Keratinocyte (primary cell): ENCODE results near the gene SLIT3. TPM values are rescaled to one million over a fixed set of nuclear protein-coding genes. Genes with fewer than 3 reads are reported as not detected.

Experiments used
- DNase-seq: peaks from one replicate; pipeline ENCODE4 v3.0.0-alpha.2; 2011; ENCODE audit warnings: low read depth, missing footprints, low spot score
- FAIRE-seq: peaks from 2 replicates; lab custom pipeline; 2011; peaks lifted over from hg19 to GRCh38; lab: Jason Lieb, UNC
- H2AFZ ChIP-seq: 2 replicates; pipeline ENCODE4 v1.6.0; 2012; ENCODE audit warnings: low read length, control low read depth, inconsistent platforms; ENCODE audit not compliant: control insufficient read depth
- H3K27ac ChIP-seq: 2 replicates; pipeline ENCODE4 v1.5.1; 2011; ENCODE audit warnings: low read length; ENCODE audit not compliant: control insufficient read depth, insufficient read depth
- H3K27me3 ChIP-seq: 3 replicates; pipeline ENCODE4 v1.6.0; 2011; ENCODE audit warnings: low read length; ENCODE audit not compliant: control insufficient read depth, insufficient read depth; ENCODE audit errors: extremely low read depth
- H3K36me3 ChIP-seq, 2 experiments: 2 replicates in 1 of 2; 3 replicates in 1 of 2; pipeline ENCODE4 v1.5.1; 2011; ENCODE audit warnings: low read length in 2 of 2, mild to moderate bottlenecking in 1 of 2; ENCODE audit not compliant: control insufficient read depth in 2 of 2, insufficient read depth in 2 of 2; ENCODE audit errors: extremely low read depth in 1 of 2
- H3K4me1 ChIP-seq: 3 replicates; pipeline ENCODE4 v1.5.1; 2011; ENCODE audit warnings: low read length; ENCODE audit not compliant: control insufficient read depth, insufficient read depth; ENCODE audit errors: extremely low read depth
- H3K4me2 ChIP-seq: 3 replicates; pipeline ENCODE4 v1.6.0; 2011; ENCODE audit warnings: low read depth, low read length; ENCODE audit not compliant: control insufficient read depth, insufficient read depth; ENCODE audit errors: extremely low read depth
- H3K4me3 ChIP-seq, 3 experiments: fragments of 200-600 bp in 1 of 3; sonication (generic) in 1 of 3; 2 replicates in 2 of 3; 3 replicates in 1 of 3; pipeline ENCODE4 v1.5.1; 2011 to 2016; ENCODE audit warnings: low read length in 3 of 3, mild to moderate bottlenecking in 3 of 3, control low read depth in 2 of 3, inconsistent platforms in 1 of 3, low read depth in 1 of 3, mixed read lengths in 1 of 3, mixed run types in 1 of 3, moderate library complexity in 1 of 3; ENCODE audit not compliant: control insufficient read depth in 2 of 3, insufficient read depth in 2 of 3; ENCODE audit errors: extremely low read depth in 1 of 3
- H3K79me2 ChIP-seq: 2 replicates; pipeline ENCODE4 v1.6.0; 2012; ENCODE audit warnings: low read length; ENCODE audit not compliant: control insufficient read depth, insufficient read depth
- H3K9ac ChIP-seq: 3 replicates; pipeline ENCODE4 v1.6.0; 2011; ENCODE audit warnings: low read length; ENCODE audit not compliant: control insufficient read depth, insufficient read depth; ENCODE audit errors: extremely low read depth
- H3K9me1 ChIP-seq: 3 replicates; pipeline ENCODE4 v1.6.0; 2011; ENCODE audit warnings: low read length; ENCODE audit not compliant: control insufficient read depth, insufficient read depth; ENCODE audit errors: extremely low read depth
- H3K9me3 ChIP-seq: 2 replicates; pipeline ENCODE4 v1.5.1; 2012; ENCODE audit warnings: low read depth, low read length; ENCODE audit not compliant: control insufficient read depth
- H4K20me1 ChIP-seq: 3 replicates; pipeline ENCODE4 v1.6.0; 2011; ENCODE audit warnings: low read length; ENCODE audit not compliant: control insufficient read depth, insufficient read depth; ENCODE audit errors: extremely low read depth
- CTCF ChIP-seq, 3 experiments: IDR thresholded peaks in 1 of 3; conservative IDR thresholded peaks in 1 of 3; optimal IDR thresholded peaks in 1 of 3; 2 replicates in 2 of 3; 3 replicates in 1 of 3; pipeline versions ENCODE3 to v1.5.1; 2011; ENCODE audit warnings: low read length in 3 of 3, mild to moderate bottlenecking in 3 of 3, moderate library complexity in 2 of 3, control low read depth in 1 of 3, inconsistent platforms in 1 of 3; ENCODE audit not compliant: insufficient read depth in 2 of 3; ENCODE audit errors: extremely low read depth in 1 of 3
- EZH2 ChIP-seq: IDR thresholded peaks from one replicate; pipeline ENCODE4 v1.6.1; 2012; ENCODE audit warnings: inconsistent platforms, mild to moderate bottlenecking, low read length, moderate library complexity
- dilution Hi-C: fragments of 300-500 bp; cut with MboI; formaldehyde crosslinking; loops from one replicate; pipeline ENCODE4 v1.7.0; 2020; ENCODE audit warnings: low sequenced_read_pairs; ENCODE audit not compliant: extremely low pct_ligation_motif_present
- polyA plus RNA-seq, 5 experiments: library from polyadenylated mRNA; depleted of rRNA in 3 of 5; stranded (reverse) in 3 of 5; stranded (forward) in 1 of 5; unstranded in 1 of 5; fragments of >200 nt; gene quantifications; 1 replicate in 1 of 5; 2 replicates in 3 of 5; 3 replicates in 1 of 5; pipeline versions ENCODE4 v1.2.1 to v1.2.3, GENCODE V29; 2011 to 2012; ENCODE audit warnings: missing spikeins in 2 of 5, low read depth in 1 of 5, low replicate concordance in 1 of 5

The SLIT3 gene
- polyA plus RNA-seq, 1 donor (not counting 4 experiments of a cell fraction or from before 2014, with no cell fraction given): 2.4 TPM

- Histone ChIP-seq H4K20me1 (no peaks in the 10 kb centered on the region), H2AFZ (no peak overlapping the region), H3K4me2 (no peak overlapping the region), H3K36me3 (no peaks in the 10 kb centered on the region), H3K4me1 (no peaks in the 10 kb centered on the region), H3K27me3 (no peaks in the 10 kb centered on the region), H3K9me1 (no peaks in the 10 kb centered on the region), H3K9ac (no peak overlapping the region), H3K9me3 (no peaks in the 10 kb centered on the region), H3K27ac (no peak overlapping the region), H3K79me2 (no peaks in the 10 kb centered on the region), H3K4me3 (no peak overlapping the region)
- TF ChIP-seq EZH2: no peak
- TF ChIP-seq CTCF (optimal IDR thresholded peaks at IDR 0.05 in 1 of 3, IDR thresholded peaks at IDR 0.05 in 1 of 3, conservative IDR thresholded peaks at IDR 0.05 in 1 of 3; ENCODE audit: extremely low read depth in 1 of 3, insufficient read depth in 2 of 3, low read length in 3 of 3): no peak
- dilution Hi-C loops: no loop called here
- no peak for FAIRE-seq
- DNase-seq: no peak
Measured at GRCh38 chr5:168925160-168925559, 375.8 kb downstream of the SLIT3 start.

DNA sequence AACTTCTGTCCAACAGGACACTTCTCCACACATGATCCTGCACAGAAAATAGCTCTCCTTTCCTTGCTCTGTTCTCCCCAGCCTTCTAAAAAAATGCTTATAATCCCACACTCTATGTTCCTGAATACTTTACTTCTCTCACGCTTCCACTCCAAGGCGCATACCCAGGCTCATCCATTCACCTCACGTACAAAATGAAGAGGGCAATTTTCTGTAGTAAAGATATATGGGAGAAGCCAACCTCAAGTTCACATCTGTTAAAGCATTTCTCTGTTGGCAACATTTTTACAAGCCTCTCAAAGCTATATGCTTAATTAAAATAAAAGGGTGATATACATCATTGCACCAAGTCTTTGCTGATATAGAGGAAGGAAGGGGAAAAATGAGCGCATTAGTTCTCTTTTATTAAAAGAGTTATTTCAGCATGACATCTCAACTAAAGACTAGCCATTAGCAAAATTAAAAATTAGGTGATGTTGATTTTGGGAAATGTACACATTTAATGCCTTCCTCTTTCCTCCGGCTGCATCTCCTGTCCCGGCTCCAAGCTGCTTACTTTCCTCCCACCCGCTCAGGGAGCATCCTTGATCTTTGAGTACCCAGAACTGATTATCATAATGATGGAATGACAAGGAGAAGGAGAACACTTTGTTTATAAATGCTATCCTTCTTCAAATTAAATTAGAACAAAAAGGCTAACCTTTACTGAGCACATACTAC lies 379.6 kb downstream of the SLIT3 start:
- Histone ChIP-seq H3K9me1 (no peaks in the 10 kb centered on the region), H3K9me3 (no peaks in the 10 kb centered on the region), H3K4me2 (no peak overlapping the region), H3K9ac (no peak overlapping the region), H2AFZ (no peak overlapping the region), H3K79me2 (no peaks in the 10 kb centered on the region), H4K20me1 (no peaks in the 10 kb centered on the region), H3K4me3 (no peak overlapping the region), H3K27me3 (no peaks in the 10 kb centered on the region), H3K4me1 (no peaks in the 10 kb centered on the region), H3K27ac (no peak overlapping the region), H3K36me3 (no peaks in the 10 kb centered on the region)
- dilution Hi-C loops: no loop called here
- no peak for FAIRE-seq
- DNase-seq: no peak
- TF ChIP-seq CTCF (optimal IDR thresholded peaks at IDR 0.05 in 1 of 3, IDR thresholded peaks at IDR 0.05 in 1 of 3, conservative IDR thresholded peaks at IDR 0.05 in 1 of 3; ENCODE audit: extremely low read depth in 1 of 3, insufficient read depth in 2 of 3, low read length in 3 of 3) (no peak), EZH2 (no peak)
